Measurements from ENCODE around the gene MYOF.
"Not testable (repeated sequence)": the region's sequence is repeated elsewhere in the genome, so short reads cannot be mapped to it uniquely, and the experiment has no call there.

MYOF gene

GRCh38 chr10:93478873-93479272 is 3.3 kb downstream of the MYOF start:
- DNase-seq (ENCODE audit: low spot score): no peak
- no peak for FAIRE-seq

- FAIRE-seq (no peak), DNase-seq (ENCODE audit: low spot score) (no peak)
Measured at GRCh38 chr10:93476756-93477155, 5.4 kb downstream of the MYOF start.

- FAIRE-seq (peak; percentile 91), DNase-seq (ENCODE audit: low spot score) (peak; percentile 97)
Measured at GRCh38 chr10:93475871-93476270, 6.3 kb downstream of the MYOF start.

DNA sequence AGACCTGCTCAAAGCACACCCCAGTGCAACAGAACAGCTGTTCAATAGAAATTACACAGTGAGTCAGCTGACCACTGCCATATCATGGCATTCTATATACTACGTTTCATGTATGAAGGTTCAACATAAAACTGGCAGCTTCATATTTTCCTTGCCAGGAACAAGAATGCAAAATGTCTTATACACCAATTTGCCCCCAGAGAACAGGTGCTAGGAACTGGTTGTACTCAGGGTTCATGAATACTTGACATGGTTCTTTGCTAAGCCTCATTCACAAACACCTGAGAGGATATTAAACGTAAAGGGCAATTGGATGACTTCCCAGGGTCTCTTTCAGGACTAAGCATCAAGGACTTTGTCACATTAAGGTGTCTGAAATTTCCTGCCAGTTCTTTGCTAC is 6.9 kb downstream of the MYOF start:
- FAIRE-seq: no peak
- no peak for DNase-seq (ENCODE audit: low spot score)

DNA sequence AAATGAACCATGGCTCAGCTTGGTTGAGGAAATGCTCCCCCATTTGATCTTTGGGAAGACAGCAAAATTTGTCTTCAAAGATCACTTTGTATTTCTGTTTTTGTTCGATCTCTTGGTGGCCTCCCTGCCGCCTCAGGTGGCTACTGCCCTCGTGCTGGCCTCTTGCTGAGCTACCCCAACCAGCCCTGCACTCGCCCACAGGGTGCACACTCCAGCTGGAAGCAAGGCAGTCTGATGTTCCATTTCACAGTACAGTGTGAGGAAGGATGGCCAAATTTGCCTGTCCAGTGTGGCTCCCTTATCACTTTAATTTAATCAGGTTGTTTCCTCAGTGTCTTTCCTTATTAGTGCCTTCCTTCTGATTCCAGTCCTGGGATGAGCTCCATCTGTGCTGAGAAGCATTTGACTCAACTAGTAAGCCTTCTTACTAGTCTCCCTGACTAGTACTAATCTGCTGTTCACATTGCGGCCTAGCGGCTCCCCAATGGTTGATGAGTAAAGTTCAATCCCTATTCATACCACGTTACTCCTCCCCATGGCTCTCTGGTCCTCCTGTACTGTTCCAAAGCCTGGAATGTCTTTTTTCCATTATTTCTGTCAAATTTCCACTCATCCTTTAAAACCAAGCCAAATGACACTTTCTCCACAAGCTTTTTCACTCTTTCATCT is 8.2 kb downstream of the MYOF start:
- FAIRE-seq: no peak
- no peak for DNase-seq (ENCODE audit: low spot score)

GRCh38 chr10:93473161-93473560 is 9.0 kb downstream of the MYOF start:
- DNase-seq (ENCODE audit: low spot score) (no peak), FAIRE-seq (no peak)

DNA sequence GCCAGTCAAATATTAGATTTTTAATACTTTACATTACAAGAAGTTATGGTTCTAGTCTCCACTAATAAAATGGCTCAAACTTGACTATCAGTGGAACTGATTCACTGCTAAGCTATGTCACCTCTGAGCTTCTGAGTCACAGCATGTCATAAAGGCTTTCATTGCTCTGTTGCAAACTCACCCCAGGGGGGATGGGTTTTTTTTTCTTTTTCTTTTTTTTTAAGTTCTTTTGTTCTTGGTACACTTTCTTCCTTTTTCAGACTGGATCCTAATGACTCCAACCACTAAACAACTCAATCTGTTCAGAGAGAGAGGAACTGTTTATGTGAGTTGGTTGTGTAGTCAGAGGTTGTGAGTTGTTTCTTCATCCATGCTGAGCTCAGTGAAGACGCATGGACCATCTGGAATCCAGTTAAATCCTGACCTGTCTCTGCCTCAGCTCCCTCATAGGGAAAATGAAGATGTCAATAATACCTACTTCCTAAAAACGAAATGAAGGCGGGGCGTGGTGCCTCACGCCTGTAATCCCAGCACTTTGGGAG is 11.0 kb downstream of the MYOF start:
- FAIRE-seq (peak; percentile 95), DNase-seq (ENCODE audit: low spot score) (peak; percentile 97)

DNA sequence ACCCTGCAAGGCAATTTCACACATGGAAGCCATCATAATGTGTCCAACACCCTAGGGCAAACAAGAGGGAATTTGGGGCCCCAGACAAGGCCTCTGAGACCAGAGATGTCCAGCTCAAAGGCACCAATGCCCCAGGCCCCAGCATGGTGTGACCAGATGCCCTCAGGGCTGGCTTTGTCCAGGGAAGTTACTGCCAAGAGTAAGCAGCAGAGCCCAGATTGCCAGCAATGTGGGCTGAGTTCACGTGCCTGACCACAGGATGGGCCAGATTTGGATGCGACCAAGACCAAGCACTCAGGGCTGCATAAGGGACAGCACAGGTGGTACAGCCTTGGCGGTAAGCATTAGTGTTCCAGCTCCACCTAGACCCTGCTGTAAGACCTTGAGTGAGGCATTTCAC is 12.7 kb downstream of the MYOF start:
- DNase-seq (ENCODE audit: low spot score) (peak; percentile 20), FAIRE-seq (no peak)

GRCh38 chr10:93468461-93469213 is 13.5 kb downstream of the MYOF start:
- FAIRE-seq: peak; percentile 94

GRCh38 chr10:93467635-93468034 is 14.5 kb downstream of the MYOF start:
- FAIRE-seq; DNase-seq (ENCODE audit: low spot score): not testable (repeated sequence)

More at GRCh38 chr10:93468461-93469213, 13.5 kb downstream of the MYOF start:
- DNase-seq (ENCODE audit: low spot score): peak; percentile 95

- peak; percentile 90 for FAIRE-seq
- DNase-seq (ENCODE audit: low spot score): peak; percentile 98
Measured at GRCh38 chr10:93465806-93466675, 16.1 kb downstream of the MYOF start.

DNA sequence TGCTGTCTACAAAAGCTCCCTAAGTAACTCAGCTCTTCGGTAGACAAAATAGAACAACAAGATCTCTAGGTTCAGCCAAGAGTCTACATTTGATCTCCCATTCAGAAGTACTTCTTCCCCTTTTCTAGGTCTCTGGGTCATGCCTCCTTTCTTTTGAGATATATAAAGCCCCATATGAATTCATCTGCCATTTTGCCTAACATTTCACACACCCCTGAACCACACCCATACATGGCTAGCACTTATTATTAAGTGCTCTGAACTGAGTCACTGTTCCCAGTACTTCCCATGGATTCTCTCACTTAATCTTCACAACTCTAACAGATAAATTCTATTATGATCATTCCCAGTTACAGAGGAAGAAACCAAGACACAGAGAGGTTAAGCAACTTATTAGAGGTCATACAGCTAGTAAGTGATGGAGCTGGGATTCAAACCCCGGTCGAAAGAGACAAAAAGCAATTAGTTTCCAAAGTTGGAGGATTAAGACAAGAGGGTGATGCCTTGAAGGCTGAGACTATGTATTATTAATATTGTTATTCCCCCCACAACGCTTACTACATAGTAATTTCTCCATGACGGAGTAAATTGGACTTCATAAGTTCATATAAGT is 17.3 kb downstream of the MYOF start:
- no peak for DNase-seq (ENCODE audit: low spot score)
- no peak for FAIRE-seq

GRCh38 chr10:93463723-93464476 is 18.2 kb downstream of the MYOF start:
- FAIRE-seq (no peak), DNase-seq (ENCODE audit: low spot score) (peak; percentile 16)

- DNase-seq (ENCODE audit: low spot score): peak; percentile 65
- peak; percentile 43 for FAIRE-seq
Measured at GRCh38 chr10:93462881-93463280, 19.3 kb downstream of the MYOF start.

DNA sequence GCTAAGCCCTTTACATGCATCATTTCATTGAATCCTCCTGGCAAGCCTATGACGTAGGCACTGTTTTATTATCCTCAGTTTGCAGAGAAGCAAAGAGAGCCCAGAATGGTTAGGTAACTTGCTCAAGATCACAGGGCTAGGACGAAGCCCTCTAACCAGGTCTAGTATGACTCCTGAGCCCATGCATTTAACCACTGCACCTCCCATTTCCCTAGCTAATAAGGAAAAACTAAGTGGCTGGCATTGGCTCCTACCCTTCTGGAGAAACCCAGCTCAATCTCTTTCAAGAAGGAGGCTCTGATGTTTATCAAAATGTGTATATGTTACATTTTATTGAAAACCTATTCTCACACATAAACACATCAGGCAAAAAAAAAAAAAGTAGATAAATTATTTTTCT is 19.8 kb downstream of the MYOF start:
- peak; percentile 34 for DNase-seq (ENCODE audit: low spot score)
- FAIRE-seq: no peak

- DNase-seq (ENCODE audit: low spot score) (peak; percentile 87), FAIRE-seq (peak; percentile 87)
Measured at GRCh38 chr10:93461807-93462178, 20.3 kb downstream of the MYOF start.

DNA sequence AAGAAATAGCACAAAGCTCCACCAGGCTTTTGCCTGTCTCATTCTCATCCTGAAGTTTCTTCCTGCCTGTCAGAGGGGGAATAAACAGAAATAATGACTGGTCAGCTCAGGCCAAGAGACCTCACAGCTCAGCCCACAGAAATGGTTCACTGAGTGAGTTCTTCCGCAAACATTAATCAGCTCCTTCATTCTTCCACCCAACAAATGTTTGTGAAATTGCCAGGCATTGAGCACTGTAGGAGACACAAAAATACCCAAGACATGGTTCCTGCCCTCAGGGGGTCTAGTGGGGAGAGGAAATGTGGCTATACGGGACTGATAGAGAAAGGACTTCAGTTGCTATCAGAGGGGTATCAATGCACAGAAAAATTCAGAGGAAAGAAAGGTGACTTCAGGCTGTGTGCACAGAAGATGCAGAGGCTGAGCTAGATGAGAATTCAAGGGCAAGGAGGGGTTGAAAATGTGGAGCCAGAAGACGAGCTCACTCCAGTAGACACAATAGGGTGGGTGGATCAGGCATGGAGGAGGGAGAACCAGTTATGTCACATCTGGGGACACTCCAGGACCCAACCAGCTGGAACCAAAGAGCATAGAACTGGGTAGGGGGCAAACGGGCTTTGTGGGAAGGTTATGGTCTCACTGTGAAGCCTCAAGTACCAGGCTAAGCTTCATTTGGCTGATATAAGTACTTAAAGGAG is 20.9 kb downstream of the MYOF start:
- FAIRE-seq (peak; percentile 85), DNase-seq (ENCODE audit: low spot score) (peak; percentile 74)

DNA sequence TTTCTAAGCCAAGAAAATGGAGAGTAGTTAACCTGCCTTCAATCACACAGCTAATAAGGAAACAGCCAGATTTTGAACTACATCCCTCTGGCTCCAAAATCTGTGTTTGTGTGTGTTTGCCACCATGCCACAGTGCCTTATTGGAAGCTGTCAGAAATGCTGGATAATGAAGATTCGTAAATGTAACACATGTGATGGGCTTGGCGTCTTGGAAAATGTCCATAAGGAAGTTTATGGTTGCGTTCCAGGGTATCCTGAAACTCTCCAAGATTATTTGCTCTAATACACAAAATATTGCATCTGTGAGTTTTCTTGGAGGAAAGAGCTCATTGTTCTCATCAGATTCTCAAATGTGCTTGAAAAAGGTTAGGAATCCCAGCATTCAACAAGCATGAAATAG is 22.7 kb downstream of the MYOF start:
- DNase-seq (ENCODE audit: low spot score) (no peak), FAIRE-seq (no peak)

DNA sequence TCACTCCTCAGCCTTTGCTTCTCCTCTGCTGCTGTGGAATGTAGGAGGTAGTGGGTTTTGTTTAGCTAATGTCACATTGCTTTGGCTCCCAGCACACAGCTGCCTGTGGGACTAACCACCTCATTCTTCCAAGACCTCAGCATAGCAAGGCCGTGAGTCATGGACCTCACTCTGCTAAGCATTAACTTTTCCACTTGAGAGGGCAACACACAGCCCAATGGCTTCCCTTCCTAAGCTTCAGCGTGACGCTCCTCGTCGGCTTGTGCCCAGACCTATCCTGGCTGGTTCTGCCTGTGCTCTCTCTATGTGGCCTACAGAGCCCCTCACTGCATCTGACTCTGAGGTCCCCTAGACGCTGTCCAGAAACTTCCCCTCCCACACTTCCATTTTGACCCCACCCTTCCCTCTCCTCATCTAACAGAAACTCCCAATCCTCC is 23.3 kb downstream of the MYOF start:
- DNase-seq (ENCODE audit: low spot score) (peak; percentile 100), FAIRE-seq (peak; percentile 99)

GRCh38 chr10:93457511-93457910 is 24.6 kb downstream of the MYOF start:
- no peak for FAIRE-seq
- no peak for DNase-seq (ENCODE audit: low spot score)
